CD4-positive, alpha-beta T cell treated with Interleukin-15 for 4 hours (primary cell): Measurements from ENCODE around the gene RCL1.
"Not testable (repeated sequence)": the region's sequence is repeated elsewhere in the genome, so short reads cannot be mapped to it uniquely, and the experiment has no call there.

ENCODE experiments used
- DNase-seq: peaks from one replicate; pipeline ENCODE4 v3.0.0-alpha.2; 2020; ENCODE audit warnings: low spot score

The RCL1 gene

GRCh38 chr9:4783191-4783590 lies 9.6 kb upstream of the RCL1 start:
- not testable (repeated sequence) for DNase-seq

GRCh38 chr9:4784403-4784802 lies 8.3 kb upstream of the RCL1 start:
- DNase-seq: no peak

GRCh38 chr9:4786599-4786998 lies 6.1 kb upstream of the RCL1 start:
- DNase-seq: no peak

GRCh38 chr9:4787876-4788275 lies 4.9 kb upstream of the RCL1 start:
- DNase-seq: no peak

GRCh38 chr9:4788703-4789102 lies 4.0 kb upstream of the RCL1 start:
- no peak for DNase-seq

GRCh38 chr9:4792054-4792571 lies 631 bp upstream of the RCL1 start:
- no peak for DNase-seq

- DNase-seq: no peak
Measured at GRCh38 chr9:4793459-4794395, 983 bp downstream of the RCL1 start.

GRCh38 chr9:4794691-4795090 lies 1.9 kb downstream of the RCL1 start:
- no peak for DNase-seq

- DNase-seq: not testable (repeated sequence)
Measured at GRCh38 chr9:4795108-4795507, 2.4 kb downstream of the RCL1 start.

- DNase-seq: no peak
Measured at GRCh38 chr9:4796530-4796929, 3.8 kb downstream of the RCL1 start.

GRCh38 chr9:4796988-4797853 lies 4.5 kb downstream of the RCL1 start:
- DNase-seq: peak; percentile 14

GRCh38 chr9:4797854-4798150 lies 5.1 kb downstream of the RCL1 start:
- no peak for DNase-seq

GRCh38 chr9:4798281-4799032 lies 5.7 kb downstream of the RCL1 start:
- no peak for DNase-seq

- DNase-seq: no peak
Measured at GRCh38 chr9:4799033-4799430, 6.3 kb downstream of the RCL1 start.

GRCh38 chr9:4799775-4800174 lies 7.0 kb downstream of the RCL1 start:
- DNase-seq: no peak

GRCh38 chr9:4801156-4801555 lies 8.4 kb downstream of the RCL1 start:
- no peak for DNase-seq

- DNase-seq: no peak
Measured at GRCh38 chr9:4803670-4804530, 11.2 kb downstream of the RCL1 start.

GRCh38 chr9:4804531-4805016 lies 11.8 kb downstream of the RCL1 start:
- no peak for DNase-seq

- no peak for DNase-seq
Measured at GRCh38 chr9:4805191-4805918, 12.6 kb downstream of the RCL1 start.

- no peak for DNase-seq
Measured at GRCh38 chr9:4810565-4810964, 17.8 kb downstream of the RCL1 start.
